Neutrophil (primary cell): ENCODE results near the gene MAGI3.

Experiments
- H3K27ac ChIP-seq: fragments of 200-600 bp; sonication (generic); 2 replicates; pipeline ENCODE4 v1.5.1; 2016; ENCODE audit warnings: mild to moderate bottlenecking, moderate library complexity
- H3K27me3 ChIP-seq: fragments of 200-600 bp; sonication (generic); 2 replicates; pipeline ENCODE4 v1.6.0; 2016; ENCODE audit warnings: mild to moderate bottlenecking
- H3K36me3 ChIP-seq: fragments of 200-600 bp; sonication (generic); 2 replicates; pipeline ENCODE4 v1.5.1; 2017
- H3K4me1 ChIP-seq, 2 experiments: fragments of 200-600 bp in 1 of 2; sonication (generic) in 1 of 2; 1 replicate in 1 of 2; 2 replicates in 1 of 2; pipeline versions ENCODE4 v1.5.1 to v1.6.1; 2013 to 2016; ENCODE audit warnings: low read depth in 1 of 2, low read length in 1 of 2, mild to moderate bottlenecking in 1 of 2, moderate library complexity in 1 of 2; ENCODE audit not compliant: control insufficient read depth in 1 of 2, insufficient read depth in 1 of 2
- H3K4me3 ChIP-seq, 2 experiments: fragments of 200-600 bp in 1 of 2; sonication (generic) in 1 of 2; 1 replicate in 1 of 2; 2 replicates in 1 of 2; pipeline ENCODE4 v1.5.1; 2013 to 2016; ENCODE audit warnings: low read depth in 1 of 2, low read length in 1 of 2, mild to moderate bottlenecking in 1 of 2, moderate library complexity in 1 of 2
- H3K9me3 ChIP-seq: fragments of 200-600 bp; sonication (generic); 2 replicates; pipeline ENCODE4 v1.5.1; 2016
- CTCF ChIP-seq: fragments of 200-600 bp; sonication (generic); IDR thresholded peaks from 2 replicates; pipeline ENCODE4 v1.5.1; 2016; ENCODE audit warnings: antibody characterized with exemption

The MAGI3 gene

GRCh38 chr1:113657556-113658063, 267.3 kb downstream of the MAGI3 start:
- H3K9me3 ChIP-seq = no peaks in the 10 kb centered on the region
- H3K27me3 ChIP-seq = peaks cover 4% of the 10 kb centered on the region
- H3K36me3 ChIP-seq = no peaks in the 10 kb centered on the region
- no peaks in the 10 kb centered on the region for H3K4me1 ChIP-seq
- H3K27ac ChIP-seq = no peak overlapping the region
- H3K4me3 ChIP-seq = no peak overlapping the region
- TF ChIP-seq CTCF = no peak

- TF ChIP-seq CTCF = no peak
- H3K27ac ChIP-seq = no peak overlapping the region
Observed at GRCh38 chr1:113659035-113659434, 268.7 kb downstream of the MAGI3 start.

GRCh38 chr1:113659556-113659955, 269.2 kb downstream of the MAGI3 start:
- H3K27me3 ChIP-seq = peaks cover 14% of the 10 kb centered on the region
- H3K36me3 ChIP-seq = no peaks in the 10 kb centered on the region
- H3K27ac ChIP-seq = no peak overlapping the region
- no peak for TF ChIP-seq CTCF
- H3K4me1 ChIP-seq = no peaks in the 10 kb centered on the region
- H3K4me3 ChIP-seq = no peak overlapping the region
- no peaks in the 10 kb centered on the region for H3K9me3 ChIP-seq

More at GRCh38 chr1:113659035-113659434, 268.7 kb downstream of the MAGI3 start:
- Histone ChIP-seq H3K4me1 (no peaks in the 10 kb centered on the region), H3K4me3 (no peak overlapping the region), H3K36me3 (no peaks in the 10 kb centered on the region), H3K27me3 (peaks cover 9% of the 10 kb centered on the region), H3K9me3 (no peaks in the 10 kb centered on the region)

GRCh38 chr1:113660088-113660487, 269.8 kb downstream of the MAGI3 start:
- H3K36me3 ChIP-seq = no peaks in the 10 kb centered on the region
- no peak overlapping the region for H3K4me3 ChIP-seq
- H3K27me3 ChIP-seq = peaks cover 15% of the 10 kb centered on the region
- no peaks in the 10 kb centered on the region for H3K9me3 ChIP-seq
- no peak overlapping the region for H3K27ac ChIP-seq
- no peak for TF ChIP-seq CTCF
- no peaks in the 10 kb centered on the region for H3K4me1 ChIP-seq

GRCh38 chr1:113662101-113662500, 271.8 kb downstream of the MAGI3 start:
- no peak for TF ChIP-seq CTCF

More at GRCh38 chr1:113662101-113662500, 271.8 kb downstream of the MAGI3 start:
- Histone ChIP-seq H3K36me3 (no peaks in the 10 kb centered on the region), H3K4me3 (no peak overlapping the region), H3K27me3 (peaks cover 15% of the 10 kb centered on the region), H3K4me1 (no peaks in the 10 kb centered on the region), H3K9me3 (no peaks in the 10 kb centered on the region), H3K27ac (no peak overlapping the region)
